Activated naive CD4-positive, alpha-beta T cell (primary cell): ENCODE results near the gene GGA3.
A peak's percentile ranks its signal among the peaks of the same experiment; 100 is the strongest.
"Not testable (repeated sequence)": the region's sequence is repeated elsewhere in the genome, so short reads cannot be mapped to it uniquely, and the experiment has no call there.

Experiments used
- DNase-seq, 4 experiments: peaks; one replicate each; lab custom pipeline; 2025; lab: John Stamatoyannopoulos, UW

Gene GGA3

DNA sequence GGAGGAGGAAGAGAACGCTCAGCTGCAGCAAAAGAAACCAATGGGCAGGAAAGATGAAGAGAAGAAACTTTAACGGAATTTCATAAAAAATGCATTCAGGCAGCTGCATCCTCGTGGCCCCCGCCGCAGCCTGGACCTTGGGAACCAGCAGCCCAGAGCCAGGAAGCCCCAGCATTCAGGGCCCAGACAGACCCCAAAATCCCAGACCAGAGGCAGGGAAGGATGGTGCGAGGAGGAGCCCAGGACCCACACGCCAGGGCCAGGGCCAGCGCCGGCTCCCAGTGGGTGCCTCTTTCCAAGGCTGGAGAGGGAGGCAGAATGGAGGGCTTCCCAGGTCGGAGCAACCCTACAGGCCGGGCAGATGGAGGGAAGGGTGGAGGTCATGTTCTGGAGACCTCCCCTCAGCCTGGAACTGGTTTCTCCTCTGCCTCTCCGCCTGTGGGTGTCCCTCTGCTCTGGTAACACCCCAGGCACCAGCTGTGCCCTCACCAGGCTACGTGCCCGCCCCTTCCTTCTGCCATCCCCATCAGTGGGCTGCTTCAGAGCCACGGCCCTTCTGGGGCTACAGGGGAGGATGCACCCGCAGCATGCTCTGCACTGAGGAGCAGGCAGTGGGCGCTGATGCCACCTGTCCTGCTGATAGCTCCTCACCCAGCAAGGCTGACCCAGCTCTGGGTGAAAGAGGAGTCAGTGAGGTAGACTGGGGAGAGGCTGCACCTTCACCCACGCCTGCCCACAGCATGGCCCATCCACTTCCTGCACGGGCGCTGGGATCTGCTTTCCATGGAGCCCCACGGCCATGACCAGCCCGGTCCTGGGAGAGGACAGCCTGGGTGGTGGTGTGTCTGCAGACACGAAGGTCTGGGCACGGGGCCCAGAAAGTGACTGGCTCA is 10.8 kb upstream of the GGA3 start:
- no peak for DNase-seq

- DNase-seq: peak; percentile 66 to 87 (median 72)
Measured at GRCh38 chr17:75271233-75271954, 10.0 kb upstream of the GGA3 start.

GRCh38 chr17:75270966-75271232 is 9.5 kb upstream of the GGA3 start, which contains the start of gene MIF4GD:
MIF4GD (minus strand) TSS chr17:75271231; CDS start chr17:75270195, 1,036 bp downstream.
- DNase-seq: no peak

- peak in 3 of 4 experiments; percentile 42 to 46 (median 46) for DNase-seq
Measured at GRCh38 chr17:75270218-75270965, 9.0 kb upstream of the GGA3 start.

DNA sequence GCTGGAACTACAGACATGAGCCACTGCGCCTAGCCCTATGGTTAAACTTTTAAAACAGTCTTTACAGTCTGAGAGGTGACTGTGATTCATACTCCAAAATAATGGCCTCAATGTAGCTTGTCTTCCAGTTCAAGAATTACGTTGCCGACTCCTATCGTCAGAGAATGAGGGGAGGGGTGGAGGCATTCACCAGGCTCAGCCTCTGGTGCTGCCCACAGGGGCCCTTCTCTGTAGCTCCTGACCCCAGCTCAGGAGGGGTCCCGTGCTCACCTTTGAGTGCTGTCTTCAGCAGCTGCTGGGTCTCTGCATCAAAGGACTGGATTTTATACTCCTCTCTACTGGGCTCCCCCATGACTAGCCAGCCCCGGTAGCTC is 8.4 kb upstream of the GGA3 start:
- DNase-seq: no peak

DNA sequence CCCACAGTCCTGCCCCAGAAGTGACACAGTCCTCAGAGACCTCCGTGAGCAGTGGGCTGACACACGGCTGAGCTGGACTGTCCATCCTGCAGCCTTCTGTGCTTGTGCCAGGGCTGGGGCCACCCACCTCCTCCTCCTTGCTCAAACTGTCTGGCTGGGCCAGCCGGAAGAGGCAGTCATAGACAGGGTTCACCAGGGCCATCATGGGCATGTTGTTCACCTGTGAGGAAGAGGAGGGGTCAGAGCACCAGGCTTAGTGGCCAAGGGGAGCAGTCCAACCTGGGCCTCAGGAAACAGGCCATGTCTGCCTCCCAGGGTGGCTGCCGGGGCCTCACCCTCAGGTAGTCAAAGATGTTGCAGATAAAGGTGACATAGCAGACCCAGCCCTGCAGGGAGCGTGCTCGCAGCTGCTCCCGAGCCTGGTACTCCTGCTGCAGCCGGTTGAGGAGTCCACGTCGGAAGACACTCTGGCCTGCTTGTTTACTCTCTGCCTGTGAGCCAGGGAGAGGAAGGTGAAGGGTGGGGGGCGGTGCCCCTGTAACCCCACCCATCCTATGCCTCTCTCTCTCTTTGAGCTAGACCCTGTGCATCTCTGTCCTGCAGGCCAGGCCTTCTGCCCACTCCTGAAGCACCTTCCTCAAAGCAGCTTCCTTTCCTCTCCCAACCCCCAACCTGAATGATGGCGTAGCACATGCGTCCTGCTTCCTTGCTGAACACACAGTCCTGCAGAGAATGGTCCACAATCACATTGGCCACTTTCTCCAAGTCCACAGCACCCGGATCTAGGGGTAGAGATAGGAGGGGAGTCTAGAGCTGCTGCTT is 6.2 kb upstream of the GGA3 start:
- no peak for DNase-seq

DNA sequence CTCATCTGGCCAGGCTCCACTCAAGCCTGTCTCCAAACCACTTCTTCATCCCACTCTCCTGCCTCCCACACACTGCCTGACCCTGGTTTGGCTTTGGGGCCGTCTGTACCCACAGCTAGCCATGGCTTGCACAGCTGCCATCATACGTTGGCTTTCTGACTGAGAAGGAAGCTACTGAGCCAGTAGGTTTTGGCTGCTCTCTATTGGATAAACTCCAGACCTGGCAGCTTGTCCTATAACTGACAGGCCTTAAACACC is 5.7 kb upstream of the GGA3 start:
- no peak for DNase-seq

- DNase-seq: no peak
Measured at GRCh38 chr17:75266316-75267152, 5.1 kb upstream of the GGA3 start.

GRCh38 chr17:75265614-75266315 is 4.4 kb upstream of the GGA3 start:
- no peak for DNase-seq

DNA sequence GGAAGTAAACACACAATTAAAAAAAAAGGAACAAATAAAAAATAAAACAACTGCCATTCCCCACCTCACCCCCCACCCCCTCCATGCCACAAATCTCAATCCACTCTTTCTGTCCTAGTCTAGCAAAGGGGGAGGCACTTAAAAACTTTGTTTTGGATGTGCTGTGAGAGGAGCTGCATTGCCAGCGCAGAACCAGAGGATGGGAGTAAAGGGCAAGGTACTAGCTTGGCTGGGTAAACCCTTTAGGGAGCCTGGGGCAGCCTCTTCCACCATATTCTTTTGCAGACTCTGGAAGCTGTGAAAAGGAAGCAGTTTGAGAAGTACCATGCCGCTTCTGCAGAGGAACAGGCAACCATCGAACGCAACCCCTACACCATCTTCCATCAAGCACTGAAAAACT is 1.6 kb upstream of the GGA3 start:
- no peak for DNase-seq

GRCh38 chr17:75262112-75262606 is 753 bp upstream of the GGA3 start:
- DNase-seq: no peak

DNA sequence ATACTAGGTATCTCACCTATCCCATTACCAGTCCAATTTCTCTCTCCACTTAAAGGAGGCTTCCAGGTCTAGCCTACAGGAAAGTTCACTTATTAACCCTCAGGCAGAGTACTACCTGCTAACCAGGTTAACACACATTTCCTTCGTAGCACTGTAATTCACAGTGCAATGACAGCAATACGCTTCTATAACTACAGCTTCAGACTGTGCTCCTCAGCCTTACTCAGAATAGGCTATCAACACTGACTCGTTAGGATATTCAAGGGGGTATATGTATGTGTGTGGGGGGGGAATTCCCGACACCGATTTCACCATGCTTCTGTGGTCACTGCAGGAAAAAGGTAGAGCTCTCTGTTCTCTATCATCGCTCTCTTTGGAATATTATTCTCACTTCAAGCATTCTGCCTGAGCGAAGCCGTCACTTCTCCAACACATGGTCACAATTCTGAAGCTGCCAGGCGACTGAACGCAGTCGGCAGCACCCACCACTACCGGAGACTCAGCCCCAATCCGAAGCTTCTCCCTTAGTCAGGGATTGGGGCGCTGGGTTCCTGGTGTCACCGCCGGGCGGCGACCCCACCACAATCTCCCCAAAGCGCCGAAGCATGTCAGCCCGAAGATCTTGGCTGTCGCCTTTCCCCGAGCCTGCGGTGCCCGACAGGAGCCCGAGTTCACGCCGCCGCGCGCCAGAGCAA is 618 bp downstream of the GGA3 start:
- peak in 1 of 4 experiments; percentile 66 for DNase-seq

DNA sequence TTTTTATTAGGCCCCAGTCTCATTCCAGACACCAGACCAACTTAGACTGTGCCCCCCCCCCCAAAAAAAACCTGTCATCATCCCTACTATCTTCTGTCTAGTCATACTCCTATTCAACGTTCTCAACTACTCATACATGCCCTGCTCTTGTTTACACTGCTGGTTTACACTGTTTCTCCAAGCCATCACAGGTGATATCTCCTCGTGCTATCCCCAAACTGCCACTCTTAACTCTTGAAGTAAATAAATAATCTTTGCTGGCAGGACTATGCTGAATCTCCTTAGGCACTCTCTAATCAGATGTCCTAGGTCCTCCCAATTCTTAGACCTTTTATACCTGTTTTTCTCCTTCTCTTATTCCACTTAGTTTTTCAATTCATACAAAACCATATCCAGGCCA is 4.2 kb downstream of the GGA3 start:
- DNase-seq: not testable (repeated sequence)

GRCh38 chr17:75255954-75256698 is 5.3 kb downstream of the GGA3 start:
- not testable (repeated sequence) for DNase-seq

DNA sequence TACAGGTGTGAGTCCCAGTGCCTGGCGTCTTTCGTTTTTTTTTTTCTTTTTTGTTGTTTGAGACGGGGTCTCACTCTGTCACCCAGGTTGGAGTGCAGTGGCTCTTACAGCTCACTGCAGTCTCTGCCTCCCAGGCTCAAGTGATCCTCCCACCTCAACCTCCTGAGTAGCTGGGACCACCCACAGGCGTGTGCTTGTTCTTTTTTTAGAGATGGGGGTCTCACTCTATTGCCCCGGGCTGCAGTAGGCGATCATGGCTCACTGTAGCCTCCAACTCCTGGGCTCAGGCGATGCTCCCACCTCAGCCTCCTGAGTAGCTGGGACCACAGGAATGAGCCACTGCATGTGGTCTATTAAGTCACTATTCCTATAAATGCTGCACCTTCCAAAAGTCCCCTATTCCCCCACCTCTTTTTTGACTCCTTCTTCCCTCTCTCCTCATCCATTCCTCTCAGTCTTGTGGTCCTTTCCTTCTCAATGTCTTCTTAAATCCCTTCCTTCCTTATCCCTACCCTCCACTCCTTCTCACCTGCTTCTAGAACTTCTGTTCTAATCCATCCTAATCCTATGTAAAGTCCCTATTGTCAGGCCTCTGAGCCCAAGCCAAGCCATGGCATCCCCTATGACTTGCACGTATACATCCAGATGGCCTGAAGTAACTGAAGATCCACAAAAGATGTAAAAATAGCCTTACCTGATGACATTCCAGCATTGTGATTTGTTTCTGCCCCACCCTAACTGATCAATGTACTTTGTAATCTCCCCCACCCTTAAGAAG is 9.2 kb downstream of the GGA3 start:
- DNase-seq: no peak

GRCh38 chr17:75250009-75250471 is 11.4 kb downstream of the GGA3 start:
- DNase-seq: peak; percentile 14 to 48 (median 42)

DNA sequence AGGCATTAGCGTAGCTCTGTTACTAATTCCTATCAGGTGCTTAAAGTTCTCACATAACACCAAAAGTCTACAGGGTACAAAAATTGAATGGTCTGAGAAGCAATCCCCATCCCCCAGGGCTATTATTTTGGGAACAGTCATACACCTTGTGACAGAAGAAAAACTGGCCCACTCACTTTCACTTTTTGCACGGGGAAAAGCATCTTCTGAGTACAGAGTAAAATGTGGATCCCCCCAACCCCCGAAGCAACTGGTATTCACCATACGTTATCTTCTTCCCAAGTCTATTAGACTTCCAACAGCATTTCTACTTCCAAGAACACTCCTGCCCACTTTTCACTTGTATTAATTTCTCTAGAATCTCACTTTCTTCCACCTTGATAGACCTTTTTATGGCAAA is 11.8 kb downstream of the GGA3 start:
- no peak for DNase-seq

DNA sequence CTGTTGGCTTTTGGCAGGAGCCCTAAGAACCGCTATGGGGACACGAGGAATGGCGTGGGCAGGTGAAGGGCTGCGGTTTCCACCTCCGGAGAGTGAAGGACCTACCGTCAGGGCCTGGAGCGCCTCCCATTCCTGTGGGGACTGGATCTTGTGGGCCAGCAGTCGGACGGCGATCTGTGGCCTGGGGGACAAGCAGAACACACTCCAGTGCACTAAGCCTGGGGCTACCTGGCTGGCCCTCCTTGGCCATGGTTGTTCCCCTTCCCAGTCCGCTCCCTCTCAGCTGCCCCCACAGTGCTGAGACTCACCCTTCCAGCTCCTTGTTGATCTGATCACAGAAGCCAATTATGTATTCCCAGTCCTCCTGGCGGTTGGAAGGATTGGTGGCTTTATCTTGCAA is 15.0 kb downstream of the GGA3 start:
- no peak for DNase-seq
